K562 (cell line): ENCODE results near the gene MX1. TPM values are rescaled to one million over a fixed set of nuclear protein-coding genes. Genes with fewer than 3 reads are reported as not detected.

Experiments
- ATAC-seq: fragments of 200-7000 bp; cut with Tn5 transposase; 3 replicates; pipeline ENCODE4 v1.9.1; 2020; ENCODE audit warnings: moderate library complexity
- BruUV-seq: library from RNA; stranded (reverse); fragments of 400-500 nt; replicated peaks from 2 replicates; lab custom pipeline; 2021; lab: Mats Ljungman, UMichigan
- CTCF ChIA-PET: fragments of 300-600 bp; formaldehyde crosslinking; extraction: SDS; loops from one replicate; lab custom pipeline; 2021; ENCODE audit warnings: low intra/inter-chr PET ratio; lab: Yijun Ruan, JAX
- POLR2A ChIA-PET: fragments of 300-600, 350-650 bp; sonication (Branson Sonifier 250); formaldehyde crosslinking; extraction: SDS; loops from one replicate; lab custom pipeline; 2021; ENCODE audit warnings: antibody characterized with exemption, inconsistent platforms; lab: Yijun Ruan, JAX
- DNase-seq, 4 experiments: peaks; one replicate each; pipeline versions ENCODE4 v3.0.0 to v3.0.0-alpha.2; 2011 to 2018; ENCODE audit warnings: low spot score in 3 of 4, mixed read lengths in 3 of 4; ENCODE audit errors: extremely low read depth in 1 of 4
- FAIRE-seq: peaks from 2 replicates; lab custom pipeline; 2011; peaks lifted over from hg19 to GRCh38; lab: Jason Lieb, UNC
- H2AFZ ChIP-seq: 2 replicates; pipeline ENCODE4 v1.6.0; 2011; ENCODE audit warnings: low read depth, low read length, control low read depth, inconsistent platforms
- H3K27ac ChIP-seq: fragments of 200-600 bp; 3 replicates; pipeline ENCODE4 v1.8.0; 2011; ENCODE audit warnings: low read depth, mild to moderate bottlenecking, control low read depth, inconsistent platforms, low read length, moderate library complexity, mixed read lengths; ENCODE audit errors: extremely low read depth
- H3K27me3 ChIP-seq, 2 experiments: fragments of 300-600 bp in 1 of 2; 2 replicates in 1 of 2; 3 replicates in 1 of 2; pipeline versions ENCODE4 v1.6.0 to v1.8.0; 2011; ENCODE audit warnings: inconsistent platforms in 2 of 2, low read length in 2 of 2, mild to moderate bottlenecking in 1 of 2, mixed read lengths in 1 of 2, moderate library complexity in 1 of 2; ENCODE audit not compliant: control insufficient read depth in 2 of 2, insufficient read depth in 2 of 2
- H3K36me3 ChIP-seq: fragments of 300-600 bp; 3 replicates; pipeline ENCODE4 v1.8.0; 2011; ENCODE audit warnings: mild to moderate bottlenecking, low read length, inconsistent platforms; ENCODE audit not compliant: control insufficient read depth, insufficient read depth
- H3K4me1 ChIP-seq, 2 experiments: fragments of 200-600 bp in 1 of 2; replicated peaks in 1 of 2; 2 replicates in 1 of 2; 3 replicates in 1 of 2; pipeline versions ENCODE4 v1.5.1 to v1.8.0; 2011; ENCODE audit warnings: inconsistent platforms in 2 of 2, low read length in 2 of 2, mild to moderate bottlenecking in 1 of 2, mixed read lengths in 1 of 2, moderate library complexity in 1 of 2; ENCODE audit not compliant: control insufficient read depth in 2 of 2, insufficient read depth in 2 of 2
- H3K4me2 ChIP-seq: 2 replicates; pipeline ENCODE4 v1.6.1; 2011; ENCODE audit warnings: low read length, control low read depth, inconsistent platforms, mixed read lengths; ENCODE audit not compliant: insufficient read depth
- H3K4me3 ChIP-seq: fragments of 200-600 bp; sonication (generic), shearing (Covaris generic); 2 replicates; pipeline ENCODE4 v1.5.1; 2016; ENCODE audit warnings: control low read depth, inconsistent platforms
- H3K79me2 ChIP-seq: fragments of 200-600 bp; 3 replicates; pipeline ENCODE4 v1.8.0; 2011; ENCODE audit warnings: low read length, inconsistent platforms; ENCODE audit not compliant: control insufficient read depth, insufficient read depth
- H3K9ac ChIP-seq, 2 experiments: 2 replicates each; pipeline versions ENCODE4 v1.6.0 to v1.6.1; 2011; ENCODE audit warnings: low read depth in 2 of 2, low read length in 2 of 2, control low read depth in 1 of 2, inconsistent platforms in 1 of 2, mild to moderate bottlenecking in 1 of 2, mixed read lengths in 1 of 2; ENCODE audit not compliant: insufficient read depth in 1 of 2
- H3K9me1 ChIP-seq: one replicate; pipeline ENCODE4 v1.6.0; 2011; ENCODE audit warnings: inconsistent platforms, mild to moderate bottlenecking, low read length, moderate library complexity; ENCODE audit not compliant: control insufficient read depth, insufficient read depth
- H3K9me3 ChIP-seq: replicated peaks from 2 replicates; pipeline ENCODE4 v1.5.1; 2011; ENCODE audit warnings: low read depth, low read length, inconsistent platforms; ENCODE audit not compliant: control insufficient read depth, insufficient read depth
- H4K20me1 ChIP-seq: replicated peaks from 2 replicates; pipeline ENCODE4 v1.6.1; 2011; ENCODE audit warnings: low read length, inconsistent platforms, mixed read lengths; ENCODE audit not compliant: control insufficient read depth, insufficient read depth
- BCOR ChIP-seq: fragments of 450-650 bp; IDR thresholded peaks from 2 replicates; pipeline ENCODE4 v1.6.1; 2016
- HINFP ChIP-seq: fragments of 450-650 bp; conservative IDR thresholded peaks from 2 replicates; pipeline ENCODE4 v1.6.1; 2016; ENCODE audit warnings: missing genetic modification characterization, low read depth, mild to moderate bottlenecking, control low read depth, missing compliant biosample characterization
- WGBS: fragments of 100-300 bp; shearing (Covaris generic); methylation state at CpG from one replicate; pipeline ENCODE4 v1.1.6; 2016; ENCODE audit warnings: low coverage, mixed read lengths; ENCODE audit not compliant: insufficient coverage; ENCODE audit errors: missing lambda C conversion rate; 5-methylcytosine and 5-hydroxymethylcytosine counted together
- in situ Hi-C: fragments of 300-500 bp; cut with MboI; formaldehyde crosslinking; loops from 4 replicates; pipeline ENCODE4 v1.15.0; 2018; ENCODE audit warnings: inconsistent platforms, mixed read lengths
- intact Hi-C: fragments of 100-400 bp; cut with micrococcal nuclease; formaldehyde crosslinking; loops from 2 replicates; pipeline ENCODE4 v1.14.2; 2022
- polyA plus RNA-seq, 8 experiments: library from polyadenylated mRNA; depleted of rRNA in 4 of 8; stranded (reverse) in 5 of 8; unstranded in 3 of 8; fragments of >200 nt; fragmentation: Nextera tagmentation in 2 of 8; fragmentation: Illumina TruSeq in 1 of 8; extraction: Ambion mirVana in 2 of 8; extraction: Trizol in 1 of 8; gene quantifications; 2 replicates each; pipeline versions ENCODE4 v1.2.1 to v1.2.3, GENCODE V29; 2011 to 2014; ENCODE audit warnings: inconsistent platforms in 1 of 8, missing spikeins in 1 of 8
- total RNA-seq, 7 experiments: library from RNA; depleted of rRNA in 6 of 7; stranded (reverse); fragments of >200 nt in 6 of 7; fragmentation: Illumina TruSeq in 2 of 7; extraction: Trizol in 2 of 7; gene quantifications; 2 replicates each; pipeline versions ENCODE4 v1.2.1 to v1.2.3, GENCODE V29; 2011 to 2021; ENCODE audit warnings: low replicate concordance in 1 of 7

The MX1 gene
- total and polyA plus RNA-seq, 9 of the 15 experiments (the other 6 are each of a cell fraction or from before 2014, with no cell fraction given) = 0.07 to 0.51 (median 0.21) TPM; not detected in 5

GRCh38 chr21:41447356-41447755 is 21.3 kb downstream of the MX1 start (continued):
- TF ChIP-seq HINFP = no peak

GRCh38 chr21:41449613-41450012 is 23.6 kb downstream of the MX1 start:
- POLR2A ChIA-PET = interaction anchor here (1.0 kb wide), 1 partner anchor 41 kb away, joined by 3 read pairs; no protein-coding TSS in a partner anchor
- H3K36me3 ChIP-seq = no peaks in the 10 kb centered on the region
- H3K79me2 ChIP-seq = no peaks in the 10 kb centered on the region
- BruUV-seq = no TSS peak
- 0% methylated on average over 5 of the region's 5 CpGs for WGBS
- H3K4me3 ChIP-seq = no peak overlapping the region
- H3K9me3 ChIP-seq = no peaks in the 10 kb centered on the region
- in situ Hi-C loops = no loop called here
- DNase-seq = no peak
- no peaks in the 10 kb centered on the region for H3K9me1 ChIP-seq
- CTCF ChIA-PET = no interaction called here
- intact Hi-C loops = loop anchor here (10.0 kb wide), 1 partner anchor 325 kb away; no protein-coding TSS in a partner anchor
- ATAC-seq = no peak
- no peak overlapping the region for H3K4me2 ChIP-seq
- FAIRE-seq = no peak
- no peak overlapping the region for H3K27ac ChIP-seq
- H2AFZ ChIP-seq = no peak overlapping the region
- no peak overlapping the region for H3K9ac ChIP-seq
- no peaks in the 10 kb centered on the region for H3K4me1 ChIP-seq
- TF ChIP-seq BCOR = no peak
- H4K20me1 ChIP-seq = no peaks in the 10 kb centered on the region
- H3K27me3 ChIP-seq = no peaks in the 10 kb centered on the region; a peak in 1 of 5 replicates
